Measurements from ENCODE around the gene B4GALT5.

DNA sequence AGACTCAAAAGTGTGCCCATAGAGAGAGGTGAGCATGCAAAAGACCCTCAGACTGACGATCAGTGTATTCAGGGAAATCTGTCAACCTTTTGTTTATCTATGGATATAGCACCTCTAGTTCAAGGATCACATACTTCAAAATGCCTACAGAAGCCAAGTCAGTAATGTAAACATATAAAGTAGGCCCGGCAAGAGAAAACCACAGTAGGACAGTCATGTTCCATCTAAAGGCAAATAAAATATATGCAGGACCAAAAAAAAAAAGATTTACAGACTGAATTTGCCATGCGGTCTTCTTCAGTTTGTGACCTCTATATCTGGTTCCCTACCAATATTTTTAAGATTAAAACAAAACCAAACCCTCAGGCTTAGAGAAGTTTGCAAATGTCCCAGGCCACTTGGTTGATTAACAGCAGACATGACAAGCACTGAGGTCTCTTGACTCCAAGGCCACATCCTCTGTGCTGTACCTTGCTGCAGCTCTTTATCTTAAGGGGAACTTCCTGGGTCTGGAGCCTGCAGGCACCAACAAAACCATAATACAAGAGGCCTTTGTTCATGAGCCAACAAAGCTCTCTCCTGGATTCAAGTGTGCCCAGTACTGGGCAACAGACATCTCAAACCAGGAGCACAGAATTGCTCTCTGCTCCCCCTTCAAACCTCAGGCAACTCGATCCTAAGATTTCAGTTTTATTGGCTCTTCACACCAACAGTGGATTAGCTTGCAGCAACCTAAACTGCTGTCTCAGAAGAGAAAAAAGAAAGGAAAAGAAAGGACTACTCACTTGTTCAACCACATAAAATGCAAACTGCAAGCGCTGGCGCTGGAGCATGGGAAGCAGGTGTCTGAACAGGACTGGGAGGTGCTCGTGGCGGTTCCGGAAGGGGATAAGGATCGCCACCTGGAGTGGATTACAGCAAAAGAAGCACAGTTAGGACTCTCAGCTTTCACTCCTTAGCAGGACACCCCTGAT lies 71.7 kb downstream of the B4GALT5 start:
- no peak for TF ChIP-seq POLR2A (IDR thresholded peaks at IDR 0.05)
- TF ChIP-seq, protein P1, sequence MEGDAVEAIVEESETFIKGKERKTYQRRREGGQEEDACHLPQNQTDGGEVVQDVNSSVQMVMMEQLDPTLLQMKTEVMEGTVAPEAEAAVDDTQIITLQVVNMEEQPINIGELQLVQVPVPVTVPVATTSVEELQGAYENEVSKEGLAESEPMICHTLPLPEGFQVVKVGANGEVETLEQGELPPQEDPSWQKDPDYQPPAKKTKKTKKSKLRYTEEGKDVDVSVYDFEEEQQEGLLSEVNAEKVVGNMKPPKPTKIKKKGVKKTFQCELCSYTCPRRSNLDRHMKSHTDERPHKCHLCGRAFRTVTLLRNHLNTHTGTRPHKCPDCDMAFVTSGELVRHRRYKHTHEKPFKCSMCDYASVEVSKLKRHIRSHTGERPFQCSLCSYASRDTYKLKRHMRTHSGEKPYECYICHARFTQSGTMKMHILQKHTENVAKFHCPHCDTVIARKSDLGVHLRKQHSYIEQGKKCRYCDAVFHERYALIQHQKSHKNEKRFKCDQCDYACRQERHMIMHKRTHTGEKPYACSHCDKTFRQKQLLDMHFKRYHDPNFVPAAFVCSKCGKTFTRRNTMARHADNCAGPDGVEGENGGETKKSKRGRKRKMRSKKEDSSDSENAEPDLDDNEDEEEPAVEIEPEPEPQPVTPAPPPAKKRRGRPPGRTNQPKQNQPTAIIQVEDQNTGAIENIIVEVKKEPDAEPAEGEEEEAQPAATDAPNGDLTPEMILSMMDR (IDR thresholded peaks at IDR 0.05) = no peak

Data from body of pancreas (tissue), 4 donors.